Fibroblast of skin of left quadriceps (primary cell): ENCODE results near the gene CDKN1C.

ENCODE experiments used
- DNase-seq, 2 experiments: peaks; one replicate each; pipeline ENCODE4 v3.0.0-alpha.2; 2013; ENCODE audit warnings: low read depth in 2 of 2

The CDKN1C gene

GRCh38 chr11:2847561-2847960 is 38.0 kb downstream of the CDKN1C start:
- no peak for DNase-seq

GRCh38 chr11:2846470-2846869 is 39.1 kb downstream of the CDKN1C start:
- DNase-seq = no peak

DNA sequence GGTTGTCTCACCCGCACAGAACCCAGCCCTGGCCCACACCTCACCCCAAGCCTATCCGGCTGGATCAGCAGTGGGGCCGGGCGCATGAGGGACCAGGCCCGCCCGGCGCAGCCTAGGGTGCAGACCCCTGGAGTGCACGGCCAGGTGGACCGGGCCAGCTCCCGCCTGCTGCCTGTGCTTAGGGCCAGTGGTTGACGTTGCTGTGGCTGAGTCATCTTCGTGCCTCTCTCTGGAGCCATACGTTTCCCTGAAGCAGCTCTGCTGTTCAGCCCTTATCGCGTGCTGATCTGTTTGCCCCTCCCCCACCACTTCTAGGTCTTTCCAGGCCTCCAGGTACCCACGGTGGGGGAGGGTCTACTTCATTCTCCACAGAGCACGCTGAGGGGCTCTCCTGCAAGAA is 39.5 kb downstream of the CDKN1C start:
- no peak for DNase-seq

- no peak for DNase-seq
These were observed 40.6 kb downstream of the CDKN1C start for GRCh38 chr11:2844996-2845395.

GRCh38 chr11:2844116-2844842 is 41.3 kb downstream of the CDKN1C start:
- no peak for DNase-seq

- no peak for DNase-seq
These were observed 42.0 kb downstream of the CDKN1C start for GRCh38 chr11:2843551-2843950.

DNA sequence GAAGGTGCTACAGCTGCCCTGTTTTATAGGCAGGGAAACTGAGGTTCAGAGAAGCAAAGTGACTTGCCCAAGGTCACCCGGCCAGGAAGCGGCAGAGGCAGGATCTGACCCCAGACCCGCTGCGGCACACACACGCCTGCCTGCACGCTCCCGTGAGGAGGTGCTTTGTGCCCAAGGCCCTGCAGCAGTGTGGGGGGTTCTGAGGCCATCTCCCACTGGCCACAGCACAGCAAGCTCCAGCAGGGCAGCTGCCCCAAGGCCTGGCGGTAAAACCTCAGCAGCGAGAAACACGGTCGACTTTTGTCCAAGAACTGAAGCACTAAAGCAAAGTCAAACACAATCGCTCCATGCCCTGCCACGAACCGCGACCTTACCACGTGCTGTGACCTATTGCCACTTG is 42.7 kb downstream of the CDKN1C start:
- no peak for DNase-seq

- DNase-seq = no peak
These were observed 44.0 kb downstream of the CDKN1C start for GRCh38 chr11:2841411-2842190.

DNA sequence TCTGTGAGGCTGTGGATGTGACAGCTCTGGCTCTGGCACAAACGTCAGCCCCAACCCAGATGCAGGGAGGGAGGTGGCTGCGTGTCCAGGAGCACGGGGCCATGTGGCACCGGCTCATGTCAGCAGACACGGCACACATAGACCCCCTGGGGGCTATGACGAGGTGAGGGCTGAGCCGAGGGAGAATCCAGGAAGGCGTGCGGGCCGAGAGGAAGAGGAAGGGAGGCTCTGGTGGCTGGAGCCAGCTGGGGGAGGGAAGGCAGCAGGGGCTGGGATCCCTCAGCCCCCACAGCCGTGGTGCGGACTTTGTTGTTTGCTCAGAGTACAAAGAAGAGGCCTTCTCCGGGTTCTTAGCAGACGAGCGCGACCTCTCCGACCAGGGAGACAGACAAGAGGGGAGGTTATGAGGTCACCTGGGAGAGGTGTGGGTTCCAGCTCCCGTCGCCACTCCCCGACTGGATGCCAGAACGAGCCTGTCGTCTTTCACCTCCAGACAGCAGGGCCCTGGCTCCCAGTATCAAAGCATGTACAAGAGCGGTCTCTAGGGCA is 46.1 kb downstream of the CDKN1C start:
- no peak for DNase-seq

DNA sequence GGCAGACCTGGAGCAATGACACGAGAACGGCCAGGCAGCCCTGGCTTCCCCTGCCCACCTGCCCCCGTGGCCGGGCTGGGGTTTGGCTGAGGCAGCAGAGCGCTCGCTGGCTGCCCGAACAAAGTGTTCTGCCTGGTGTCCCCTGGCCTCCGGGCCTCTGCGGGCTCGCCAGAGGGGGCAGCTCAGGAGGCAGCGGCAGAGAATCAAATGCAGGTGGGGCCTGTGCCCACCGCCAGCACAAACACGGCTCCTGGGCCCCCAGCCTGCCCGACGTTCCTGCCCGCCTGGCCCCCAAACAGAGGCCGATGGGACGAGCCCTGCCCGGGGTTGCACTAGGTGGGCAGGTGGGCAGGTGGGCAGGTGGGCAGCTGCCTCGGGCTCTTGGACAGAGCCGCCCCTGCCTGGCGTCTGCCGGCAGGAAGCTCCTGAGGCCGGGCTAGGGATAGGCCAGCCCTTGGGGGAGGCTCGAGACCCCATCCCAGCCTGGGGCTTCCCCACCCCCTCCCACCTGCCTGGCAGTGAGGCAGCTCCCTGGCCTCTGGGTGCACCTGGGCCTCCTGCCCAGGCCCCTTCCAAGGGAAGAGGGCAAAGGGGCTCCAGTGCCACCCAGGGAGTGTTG is 46.8 kb downstream of the CDKN1C start:
- no peak for DNase-seq

GRCh38 chr11:2838091-2838490 is 47.5 kb downstream of the CDKN1C start:
- no peak for DNase-seq

GRCh38 chr11:2837651-2838050 is 47.9 kb downstream of the CDKN1C start:
- no peak for DNase-seq

GRCh38 chr11:2837096-2837601 is 48.4 kb downstream of the CDKN1C start:
- DNase-seq = no peak

DNA sequence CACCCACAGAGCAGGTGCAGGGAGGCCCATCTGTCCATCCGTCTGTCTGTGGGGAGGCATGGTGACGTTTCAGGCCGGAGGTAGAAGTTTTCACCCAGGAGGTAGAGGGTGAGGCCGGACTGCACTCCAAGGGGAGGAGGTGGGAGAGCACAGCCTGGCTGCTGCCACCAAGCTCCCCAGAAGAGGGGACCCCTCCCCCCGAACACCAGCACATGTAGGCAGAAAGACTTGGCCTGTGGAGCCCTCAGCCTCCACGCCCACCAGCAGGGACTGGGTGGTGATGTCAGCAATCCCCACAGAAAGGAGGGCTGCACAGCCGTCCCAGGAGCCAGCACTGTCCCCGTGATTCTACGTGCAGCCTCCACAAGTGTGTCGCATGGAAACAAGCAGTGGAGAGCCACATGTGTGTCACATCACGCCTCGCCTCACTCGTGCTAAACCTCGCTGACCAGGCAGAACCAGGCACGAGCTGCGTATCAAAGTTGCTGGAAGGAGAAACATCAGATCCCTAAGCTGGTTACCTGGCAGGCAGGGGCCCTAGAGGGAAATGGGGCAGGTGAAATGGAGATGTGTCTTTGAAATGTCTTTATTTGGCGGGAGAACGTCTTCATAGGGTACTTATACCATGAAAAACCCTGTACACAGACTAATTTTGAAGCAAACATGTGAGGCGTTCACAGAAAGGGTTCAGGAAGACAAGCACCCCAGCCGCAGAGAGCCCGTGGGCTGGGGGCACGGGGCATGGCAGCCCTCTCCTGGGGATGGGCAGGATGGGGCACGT is 49.1 kb downstream of the CDKN1C start:
- DNase-seq = no peak

DNA sequence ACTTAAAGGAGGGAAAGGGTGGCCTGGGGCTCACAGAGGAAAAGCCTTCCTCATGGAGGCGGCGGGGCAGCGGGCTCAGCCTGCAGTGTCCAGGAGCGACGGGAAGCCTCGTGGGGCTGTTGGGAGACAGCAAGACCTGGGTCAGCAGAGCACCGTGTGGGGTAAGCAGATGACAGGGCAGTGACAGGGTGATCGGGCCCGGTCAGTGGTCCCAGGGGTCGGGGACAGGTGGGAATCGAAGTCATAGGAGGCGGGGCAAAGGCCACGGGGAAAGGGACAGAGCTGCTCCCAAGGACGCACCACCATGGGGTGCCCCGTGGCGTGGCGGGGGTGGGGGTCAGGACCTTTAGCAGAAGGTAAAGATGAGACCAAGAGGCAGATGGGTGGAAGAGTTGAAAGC is 49.8 kb downstream of the CDKN1C start:
- DNase-seq = no peak

DNA sequence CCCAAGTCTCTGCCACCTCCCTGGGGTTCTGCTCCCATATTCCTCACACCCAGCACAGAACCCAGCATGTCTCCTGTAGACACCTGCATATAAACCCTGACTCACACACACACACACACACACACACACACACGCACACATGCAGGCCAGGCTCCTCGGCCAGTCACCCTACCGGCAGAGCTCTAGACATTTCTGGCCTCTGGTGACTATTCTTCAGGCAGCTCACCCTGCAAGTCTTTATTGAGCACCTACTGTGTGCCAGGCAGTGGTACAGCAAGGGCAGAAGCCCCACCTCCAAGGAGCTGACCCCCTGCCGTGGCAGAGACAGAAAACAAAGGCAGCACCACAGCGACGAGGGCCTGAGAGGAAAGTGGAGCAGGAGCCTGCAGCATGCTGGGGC is 50.3 kb downstream of the CDKN1C start:
- DNase-seq = no peak

GRCh38 chr11:2834503-2835273 is 50.9 kb downstream of the CDKN1C start:
- no peak for DNase-seq

DNA sequence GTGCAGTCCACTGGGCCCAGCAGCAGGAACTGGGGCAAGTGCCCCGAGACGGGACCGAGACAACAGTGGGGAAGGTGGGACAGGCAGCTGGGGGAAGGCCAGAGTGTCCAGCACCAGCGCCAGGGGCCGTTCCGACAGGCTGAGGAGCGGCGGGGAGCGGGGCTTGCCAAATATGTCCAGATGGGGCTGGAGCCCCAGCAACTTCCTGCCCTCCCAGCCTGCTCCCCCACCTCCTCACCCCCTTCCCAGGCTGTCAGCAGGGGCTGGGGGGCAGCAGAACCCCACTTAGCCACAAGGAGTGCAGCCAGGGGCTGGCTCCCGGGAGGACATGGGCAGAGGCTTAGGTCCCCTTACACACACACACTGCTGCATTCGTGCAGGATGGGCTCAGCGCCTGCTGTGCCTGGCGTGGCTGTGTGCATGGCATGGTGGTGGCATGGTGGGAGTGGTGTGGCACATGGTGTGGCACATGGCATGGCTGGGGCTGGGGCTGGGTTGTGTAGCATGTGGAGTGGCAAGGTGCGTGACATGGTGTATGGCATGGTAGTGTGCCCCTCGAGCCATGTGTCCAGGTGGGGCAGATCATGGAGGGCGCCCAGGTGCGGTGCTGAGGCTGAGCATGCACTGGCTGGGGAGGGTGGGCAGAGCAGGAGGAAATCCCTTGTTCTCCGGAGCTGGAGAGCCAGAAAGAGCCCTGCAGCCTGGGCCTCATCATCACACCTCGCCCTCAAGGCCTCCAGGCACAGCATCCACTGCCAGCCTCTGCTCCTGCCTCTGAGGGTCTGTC is 51.7 kb downstream of the CDKN1C start:
- no peak for DNase-seq
